ENCODE results near the gene GPX2. TPM values are rescaled to one million over a fixed set of nuclear protein-coding genes. Genes with fewer than 3 reads are reported as not detected.
"Not testable (repeated sequence)": the region's sequence is repeated elsewhere in the genome, so short reads cannot be mapped to it uniquely, and the experiment has no call there.

GPX2 gene
- total and polyA plus RNA-seq, 2 donors (not counting 3 experiments of a cell fraction or from before 2014, with no cell fraction given), result not detected

DNA sequence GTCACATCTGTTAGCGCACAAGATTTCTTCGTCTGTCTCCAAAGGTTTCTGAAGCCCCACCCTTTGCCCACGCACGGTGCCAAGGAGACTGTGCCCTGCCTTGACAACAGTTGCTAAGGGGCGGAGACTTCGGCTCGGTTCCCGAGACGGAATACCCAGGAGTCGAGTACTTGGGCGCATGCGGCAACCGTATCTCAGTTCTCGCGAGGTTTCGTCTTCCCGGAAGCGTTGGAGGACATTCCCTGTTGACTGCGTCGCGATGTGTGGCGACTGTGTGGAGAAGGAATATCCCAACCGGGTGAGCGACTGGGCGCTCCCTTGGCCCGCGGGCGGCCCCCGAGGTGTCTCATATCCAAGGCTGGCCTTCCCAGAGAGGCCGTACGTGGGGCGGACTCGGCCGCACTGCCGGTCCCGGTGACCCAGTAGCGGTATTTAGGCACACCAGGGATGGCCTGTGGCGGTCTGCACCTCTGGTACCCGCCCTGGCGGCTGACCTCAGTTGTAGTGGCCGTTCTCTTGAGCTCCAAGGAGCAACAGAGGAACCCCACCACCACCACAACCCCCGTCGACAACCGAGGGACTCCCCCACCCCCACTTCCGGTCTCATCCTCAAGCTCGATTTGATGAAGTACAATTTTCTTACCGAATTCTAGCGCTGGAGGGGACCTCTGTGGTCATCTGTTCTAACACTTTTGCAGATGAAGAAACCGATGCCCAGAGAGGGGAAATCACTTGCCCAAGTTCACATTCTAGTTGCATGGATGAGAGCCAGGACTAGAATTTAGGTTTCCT is 28.1 kb downstream of the GPX2 start, which contains the start of gene CHURC1:
CHURC1 (plus strand) TSS at position 219 of the 792 bp plus-strand sequence; CDS start at position 260, 41 bp downstream.
- DNase-seq (ENCODE audit: low read depth, low spot score), result peak; percentile 98
- Histone ChIP-seq H3K27ac (ENCODE audit: insufficient read depth, low read depth, low read length) (peak within 1 kb of the TSS; percentile 81), H3K4me1 (ENCODE audit: control insufficient read depth, extremely low read depth, insufficient read depth, low read length) (peaks cover 16% of the 10 kb centered on the region), H4K20me1 (replicated peaks; ENCODE audit: control insufficient read depth, extremely low read depth, insufficient read depth, low read length) (no peaks in the 10 kb centered on the region), H3K4me2 (ENCODE audit: insufficient read depth, low read length) (peak within 1 kb of the TSS; percentile 97), H3K27me3 (ENCODE audit: control insufficient read depth in 2 of 2, insufficient read depth in 2 of 2, low read length in 2 of 2) (peaks cover 8 to 13% of the 10 kb centered on the region in 2 experiments), H2AFZ (ENCODE audit: low read depth, low read length) (peak within 1 kb of the TSS; percentile 92), H3K9me3 (replicated peaks; ENCODE audit: control insufficient read depth, insufficient read depth, low read length) (no peaks in the 10 kb centered on the region), H3K4me3 (replicated peaks in 1 of 3; ENCODE audit: insufficient read depth in 1 of 3, low read depth in 1 of 3, low read length in 3 of 3) (peak within 1 kb of the TSS; percentile 80 to 96 (median 94)), H3K9me1 (replicated peaks; ENCODE audit: control insufficient read depth, extremely low read depth, insufficient read depth, low read length) (no peaks in the 10 kb centered on the region), H3K9ac (replicated peaks; ENCODE audit: extremely low read depth, insufficient read depth, low read length) (peak within 1 kb of the TSS; percentile 98), H3K36me3 (ENCODE audit: control insufficient read depth in 2 of 2, extremely low read depth in 1 of 2, insufficient read depth in 2 of 2, low read length in 2 of 2) (no peaks in the 10 kb centered on the region), H3K79me2 (ENCODE audit: control insufficient read depth, insufficient read depth, low read length) (peaks cover 32% of the 10 kb centered on the region)
- TF ChIP-seq POLR2AphosphoS5 (IDR thresholded peaks at IDR 0.05; ENCODE audit: insufficient read depth, low read depth, low read length) (peak; percentile 87), MAX (IDR thresholded peaks at IDR 0.05; ENCODE audit: insufficient read depth, insufficient read length) (peak; percentile 70), GATA2 (IDR thresholded peaks at IDR 0.05; ENCODE audit: insufficient read depth, insufficient read length, low read depth, low read length) (no peak), EZH2 (IDR thresholded peaks at IDR 0.05; ENCODE audit: borderline replicate concordance, low read depth, low read length, severe bottlenecking) (no peak), POLR2A (IDR thresholded peaks at IDR 0.05; ENCODE audit: low read depth, low read length) (peak; percentile 95)
- intact Hi-C loops (cut with micrococcal nuclease) (loop anchor here (1.0 to 5.0 kb wide), 2 partner anchors 73 to 92 kb away; no protein-coding TSS in a partner anchor), dilution Hi-C loops (cut with MboI; ENCODE audit: extremely low pct_ligation_motif_present, low sequenced_read_pairs) (no loop called here)
- BruUV-seq (replicated peaks), result TSS peak; percentile 73
- ChIA-PET POLR2A (interaction anchor here (0.6 to 1.5 kb wide), 2 partner anchors 11 to 22 kb away, joined by 3 to 4 read pairs; no protein-coding TSS in a partner anchor), CTCF (interaction anchor here (1.2 to 1.7 kb wide), 3 partner anchors 10 to 105 kb away, joined by 3 to 11 read pairs (median 4); partner anchors contain the start of gene FNTB)
- peak; percentile 95 for FAIRE-seq

DNA sequence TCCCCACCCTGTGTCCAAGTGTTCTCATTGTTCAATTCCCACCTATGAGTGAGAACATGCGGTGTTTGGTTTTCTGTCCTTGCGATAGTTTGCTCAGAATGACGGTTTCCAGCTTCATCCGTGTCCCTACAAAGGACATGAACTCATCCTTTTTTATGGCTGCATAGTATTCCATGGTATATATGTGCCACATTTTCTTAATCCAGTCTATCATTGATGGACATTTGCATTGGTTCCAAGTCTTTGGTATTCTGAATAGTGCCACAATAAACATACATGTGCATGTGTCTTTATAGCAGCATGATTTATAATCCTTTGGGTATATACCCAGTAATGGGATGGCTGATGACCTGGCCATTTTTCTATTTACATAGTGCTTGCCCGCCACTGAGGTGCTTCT is 29.1 kb downstream of the GPX2 start:
- FAIRE-seq; H3K9me1 ChIP-seq (replicated peaks; ENCODE audit: control insufficient read depth, extremely low read depth, insufficient read depth, low read length); H3K4me3 ChIP-seq (replicated peaks in 1 of 3; ENCODE audit: insufficient read depth in 1 of 3, low read depth in 1 of 3, low read length in 3 of 3); H4K20me1 ChIP-seq (replicated peaks; ENCODE audit: control insufficient read depth, extremely low read depth, insufficient read depth, low read length); BruUV-seq (replicated peaks); H2AFZ ChIP-seq (ENCODE audit: low read depth, low read length); POLR2A ChIA-PET; H3K27ac ChIP-seq (ENCODE audit: insufficient read depth, low read depth, low read length); H3K9me3 ChIP-seq (replicated peaks; ENCODE audit: control insufficient read depth, insufficient read depth, low read length); DNase-seq (ENCODE audit: low read depth, low spot score); dilution Hi-C loops (cut with MboI; ENCODE audit: extremely low pct_ligation_motif_present, low sequenced_read_pairs); H3K36me3 ChIP-seq (ENCODE audit: control insufficient read depth in 2 of 2, extremely low read depth in 1 of 2, insufficient read depth in 2 of 2, low read length in 2 of 2): not testable (repeated sequence)
- H3K4me2 ChIP-seq (ENCODE audit: insufficient read depth, low read length), result peak overlapping the region; percentile 82
- intact Hi-C loops (cut with micrococcal nuclease), result loop anchor here (5.0 kb wide), 1 partner anchor 91 kb away; no protein-coding TSS in a partner anchor
- H3K9ac ChIP-seq (replicated peaks; ENCODE audit: extremely low read depth, insufficient read depth, low read length), result peak overlapping the region; percentile 30
- H3K4me1 ChIP-seq (ENCODE audit: control insufficient read depth, extremely low read depth, insufficient read depth, low read length), result peaks cover 16% of the 10 kb centered on the region
- CTCF ChIA-PET, result interaction anchor here (1.2 kb wide), 1 partner anchor 73 kb away, joined by 3 read pairs; the partner anchor contains the start of gene FNTB
- peaks cover 9 to 18% of the 10 kb centered on the region in 2 experiments for H3K27me3 ChIP-seq (ENCODE audit: control insufficient read depth in 2 of 2, insufficient read depth in 2 of 2, low read length in 2 of 2)
- H3K79me2 ChIP-seq (ENCODE audit: control insufficient read depth, insufficient read depth, low read length), result peaks cover 29% of the 10 kb centered on the region
